GM12801 (cell line): ENCODE results near the gene STK24.

Experiments used
- CTCF ChIP-seq: IDR thresholded peaks from one replicate; pipeline ENCODE4 v1.5.1; 2011; ENCODE audit warnings: control low read depth; ENCODE audit not compliant: insufficient read length; ENCODE audit errors: extremely low read depth

The STK24 gene

GRCh38 chr13:98506728-98507230 lies 70.1 kb downstream of the STK24 start:
- no peak for TF ChIP-seq CTCF

- no peak for TF ChIP-seq CTCF
Observed at GRCh38 chr13:98506322-98506721, 70.6 kb downstream of the STK24 start.

GRCh38 chr13:98505217-98505616 lies 71.7 kb downstream of the STK24 start:
- no peak for TF ChIP-seq CTCF

- no peak for TF ChIP-seq CTCF
Observed at GRCh38 chr13:98504371-98504963, 72.4 kb downstream of the STK24 start.

- no peak for TF ChIP-seq CTCF
Observed at GRCh38 chr13:98504029-98504351, 72.9 kb downstream of the STK24 start.

GRCh38 chr13:98503175-98504028 lies 73.5 kb downstream of the STK24 start:
- TF ChIP-seq CTCF = no peak

- TF ChIP-seq CTCF = no peak
Observed at GRCh38 chr13:98500963-98501421, 75.9 kb downstream of the STK24 start.
